DOHH2 (cell line): Measurements from ENCODE around the gene KCNH1.

Source experiments
- H3F3A ChIP-seq: fragments of 200-600 bp; sonication (generic), shearing (Covaris generic); 2 replicates; pipeline ENCODE4 v1.6.0; 2016; ENCODE audit warnings: antibody characterized with exemption, mild to moderate bottlenecking; ENCODE audit not compliant: control insufficient read depth, insufficient read depth
- H3K27ac ChIP-seq: fragments of 200-600 bp; sonication (generic); 2 replicates; pipeline ENCODE4 v1.5.1; 2014; ENCODE audit warnings: low read depth, mild to moderate bottlenecking, low read length, moderate library complexity
- H3K27me3 ChIP-seq: fragments of 200-600 bp; sonication (generic); 2 replicates; pipeline ENCODE4 v1.6.1; 2014; ENCODE audit warnings: mild to moderate bottlenecking, low read length, mixed read lengths; ENCODE audit not compliant: control insufficient read depth
- H3K36me3 ChIP-seq: fragments of 200-600 bp; sonication (generic); 2 replicates; pipeline ENCODE4 v1.6.1; 2014; ENCODE audit warnings: mild to moderate bottlenecking, low read length, moderate library complexity, mixed read lengths; ENCODE audit not compliant: control insufficient read depth
- H3K4me1 ChIP-seq: fragments of 200-600 bp; sonication (generic); 2 replicates; pipeline ENCODE4 v1.6.1; 2014; ENCODE audit warnings: mild to moderate bottlenecking, low read length, mixed read lengths; ENCODE audit not compliant: control insufficient read depth
- H3K4me2 ChIP-seq: fragments of 200-600 bp; sonication (generic); 2 replicates; pipeline ENCODE4 v1.6.0; 2014; ENCODE audit warnings: mild to moderate bottlenecking, low read length, moderate library complexity
- H3K4me3 ChIP-seq: fragments of 200-600 bp; sonication (generic); 2 replicates; pipeline ENCODE4 v1.5.1; 2014; ENCODE audit warnings: mild to moderate bottlenecking, low read length, mixed read lengths
- H3K79me2 ChIP-seq: fragments of 200-600 bp; sonication (generic); 2 replicates; pipeline ENCODE4 v1.6.1; 2014; ENCODE audit warnings: mild to moderate bottlenecking, low read length, mixed read lengths; ENCODE audit not compliant: control insufficient read depth
- H3K9me2 ChIP-seq: fragments of 200-600 bp; sonication (generic); replicated peaks from 2 replicates; pipeline ENCODE4 v1.6.1; 2014; ENCODE audit warnings: mild to moderate bottlenecking, low read length, mixed read lengths; ENCODE audit not compliant: control insufficient read depth
- H3K9me3 ChIP-seq: fragments of 200-600 bp; sonication (generic); 2 replicates; pipeline ENCODE4 v1.6.1; 2014; ENCODE audit warnings: antibody characterized with exemption, low read length, mixed read lengths; ENCODE audit not compliant: control insufficient read depth, insufficient read depth
- H4K20me1 ChIP-seq: fragments of 200-600 bp; sonication (generic); 2 replicates; pipeline ENCODE4 v1.6.0; 2014; ENCODE audit warnings: low read depth, mild to moderate bottlenecking, antibody characterized with exemption, low read length, moderate library complexity; ENCODE audit not compliant: control insufficient read depth, insufficient read depth
- CTCF ChIP-seq: fragments of 200-600 bp; sonication (generic); IDR thresholded peaks from one replicate; pipeline ENCODE4 v1.5.1; 2014; ENCODE audit warnings: antibody characterized with exemption, mild to moderate bottlenecking, low read depth, low read length; ENCODE audit not compliant: poor library complexity, severe bottlenecking
- EZH2phosphoT487 ChIP-seq: fragments of 200-600 bp; sonication (generic); IDR thresholded peaks from 2 replicates; pipeline ENCODE4 v1.6.1; 2017; ENCODE audit warnings: borderline replicate concordance, mild to moderate bottlenecking, antibody characterized with exemption, low read length, moderate library complexity, mixed read lengths

Gene KCNH1

GRCh38 chr1:211133836-211134669 is at the start of gene KCNH1:
KCNH1 (minus strand) TSS chr1:211134148; CDS start chr1:211133945, 203 bp downstream.
- Histone ChIP-seq H3K27ac (no peak within 1 kb of the TSS), H3K4me1 (peaks cover 4% of the 10 kb centered on the region), H3K4me2 (peak within 1 kb of the TSS; percentile 11; the same call in 1 of the 2 replicates), H3K79me2 (no peaks in the 10 kb centered on the region), H4K20me1 (no peaks in the 10 kb centered on the region), H3K27me3 (peaks cover 22% of the 10 kb centered on the region), H3K36me3 (no peaks in the 10 kb centered on the region), H3K9me3 (no peaks in the 10 kb centered on the region), H3K9me2 (no peaks in the 10 kb centered on the region), H3K4me3 (no peak within 1 kb of the TSS), H3F3A (no peaks in the 10 kb centered on the region)
- no peak for TF ChIP-seq EZH2phosphoT487
- TF ChIP-seq CTCF, result peak; percentile 81

- Histone ChIP-seq H3K79me2 (no peaks in the 10 kb centered on the region), H3K9me2 (no peaks in the 10 kb centered on the region), H3K4me1 (no peaks in the 10 kb centered on the region), H3K27ac (no peak overlapping the region), H3K36me3 (no peaks in the 10 kb centered on the region), H3K4me2 (no peak overlapping the region), H3K4me3 (no peak overlapping the region), H3K27me3 (peaks cover 4% of the 10 kb centered on the region; the same call in 1 of the 2 replicates), H4K20me1 (no peaks in the 10 kb centered on the region), H3F3A (no peaks in the 10 kb centered on the region), H3K9me3 (no peaks in the 10 kb centered on the region)
- TF ChIP-seq CTCF (no peak), EZH2phosphoT487 (no peak)
These were observed 48.8 kb upstream of the KCNH1 start for GRCh38 chr1:211182746-211183145.

GRCh38 chr1:211174375-211174774 is 40.4 kb upstream of the KCNH1 start:
- no peak overlapping the region for H3K4me2 ChIP-seq
- no peak overlapping the region for H3K4me3 ChIP-seq
- TF ChIP-seq CTCF (no peak), EZH2phosphoT487 (no peak)
- H3F3A ChIP-seq, result no peaks in the 10 kb centered on the region
- no peak overlapping the region for H3K27ac ChIP-seq
- no peaks in the 10 kb centered on the region for H3K4me1 ChIP-seq
- H3K9me2 ChIP-seq, result no peaks in the 10 kb centered on the region
- H3K9me3 ChIP-seq, result no peaks in the 10 kb centered on the region
- no peaks in the 10 kb centered on the region; the same call in 1 of the 2 replicates for H3K27me3 ChIP-seq
- H3K79me2 ChIP-seq, result no peaks in the 10 kb centered on the region
- H3K36me3 ChIP-seq, result no peaks in the 10 kb centered on the region
- H4K20me1 ChIP-seq, result no peaks in the 10 kb centered on the region
